Sigmoid colon (tissue), 4 donors: ENCODE data around the gene PAX9.

ENCODE experiments used
- POLR2A ChIP-seq, 2 donors: fragments of 450-650 bp; IDR thresholded peaks; one replicate each; pipeline ENCODE4 v1.6.1; 2016; ENCODE audit warnings: antibody characterized with exemption in 2 of 2, mild to moderate bottlenecking in 2 of 2, moderate library complexity in 2 of 2
- POLR2AphosphoS5 ChIP-seq, 4 donors: sonication (generic); formaldehyde crosslinking; IDR thresholded peaks; one replicate each; pipeline ENCODE4 v1.6.1; 2017; ENCODE audit warnings: antibody characterized with exemption in 4 of 4
- TF ChIP-seq, protein P1 (sequence below), 4 experiments: fragments of 450-650 bp in 3 of 4; fragments of 200-600 bp in 1 of 4; IDR thresholded peaks; one replicate each; pipeline ENCODE4 v1.5.1; 2016 to 2019; ENCODE audit warnings: antibody characterized with exemption in 4 of 4, mild to moderate bottlenecking in 3 of 4, moderate library complexity in 2 of 4

DNA sequence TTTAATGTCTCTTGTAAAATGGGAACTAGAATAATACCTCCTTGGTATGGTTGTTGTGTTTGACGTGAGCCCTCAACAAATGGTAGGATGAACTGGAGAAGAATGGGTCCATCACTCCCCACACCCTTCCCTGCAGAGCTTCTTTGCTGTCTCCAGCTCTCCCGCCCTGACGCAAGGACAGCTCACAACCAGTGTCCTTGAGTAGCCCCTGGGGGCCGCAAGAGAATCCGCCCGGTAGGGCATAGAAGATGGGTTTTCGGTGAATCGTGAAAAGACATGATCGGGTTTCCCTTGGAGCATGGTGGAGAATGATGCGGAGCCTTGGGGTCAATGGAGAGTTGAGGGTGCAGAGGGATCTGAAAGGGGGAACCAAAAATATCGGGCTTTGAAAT, 6.1 kb upstream of the PAX9 start:
- TF ChIP-seq POLR2A (IDR thresholded peaks at IDR 0.05), result no peak
- TF ChIP-seq, protein P1, sequence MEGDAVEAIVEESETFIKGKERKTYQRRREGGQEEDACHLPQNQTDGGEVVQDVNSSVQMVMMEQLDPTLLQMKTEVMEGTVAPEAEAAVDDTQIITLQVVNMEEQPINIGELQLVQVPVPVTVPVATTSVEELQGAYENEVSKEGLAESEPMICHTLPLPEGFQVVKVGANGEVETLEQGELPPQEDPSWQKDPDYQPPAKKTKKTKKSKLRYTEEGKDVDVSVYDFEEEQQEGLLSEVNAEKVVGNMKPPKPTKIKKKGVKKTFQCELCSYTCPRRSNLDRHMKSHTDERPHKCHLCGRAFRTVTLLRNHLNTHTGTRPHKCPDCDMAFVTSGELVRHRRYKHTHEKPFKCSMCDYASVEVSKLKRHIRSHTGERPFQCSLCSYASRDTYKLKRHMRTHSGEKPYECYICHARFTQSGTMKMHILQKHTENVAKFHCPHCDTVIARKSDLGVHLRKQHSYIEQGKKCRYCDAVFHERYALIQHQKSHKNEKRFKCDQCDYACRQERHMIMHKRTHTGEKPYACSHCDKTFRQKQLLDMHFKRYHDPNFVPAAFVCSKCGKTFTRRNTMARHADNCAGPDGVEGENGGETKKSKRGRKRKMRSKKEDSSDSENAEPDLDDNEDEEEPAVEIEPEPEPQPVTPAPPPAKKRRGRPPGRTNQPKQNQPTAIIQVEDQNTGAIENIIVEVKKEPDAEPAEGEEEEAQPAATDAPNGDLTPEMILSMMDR (IDR thresholded peaks at IDR 0.05), result no peak
- no peak for TF ChIP-seq POLR2AphosphoS5 (IDR thresholded peaks at IDR 0.05)
